ENCODE measurements around the gene NCOA3. TPM values are rescaled to one million over a fixed set of nuclear protein-coding genes. Genes with fewer than 3 reads are reported as not detected.

Gene NCOA3
- total RNA-seq, 2 experiments from 2014 or later = 58.1 to 66.4 TPM

GRCh38 chr20:47653869-47654268, 152.2 kb downstream of the NCOA3 start:
- Mint-ChIP-seq H3K27ac (no peak overlapping the region), H3K36me3 (peaks cover 15% of the 10 kb centered on the region), H3K9me3 (no peaks in the 10 kb centered on the region), H3K4me3 (no peak overlapping the region), H3K27me3 (no peaks in the 10 kb centered on the region), H3K4me1 (no peaks in the 10 kb centered on the region)
- no peak for DNase-seq

- H3K27ac Mint-ChIP-seq = no peak overlapping the region
- DNase-seq = no peak
- H3K27me3 Mint-ChIP-seq = no peaks in the 10 kb centered on the region
- H3K9me3 Mint-ChIP-seq = no peaks in the 10 kb centered on the region
- H3K4me1 Mint-ChIP-seq = no peaks in the 10 kb centered on the region
- peaks cover 12% of the 10 kb centered on the region for H3K36me3 Mint-ChIP-seq
- no peak overlapping the region for H3K4me3 Mint-ChIP-seq
Observed at GRCh38 chr20:47654370-47654769, 152.7 kb downstream of the NCOA3 start.

DNA sequence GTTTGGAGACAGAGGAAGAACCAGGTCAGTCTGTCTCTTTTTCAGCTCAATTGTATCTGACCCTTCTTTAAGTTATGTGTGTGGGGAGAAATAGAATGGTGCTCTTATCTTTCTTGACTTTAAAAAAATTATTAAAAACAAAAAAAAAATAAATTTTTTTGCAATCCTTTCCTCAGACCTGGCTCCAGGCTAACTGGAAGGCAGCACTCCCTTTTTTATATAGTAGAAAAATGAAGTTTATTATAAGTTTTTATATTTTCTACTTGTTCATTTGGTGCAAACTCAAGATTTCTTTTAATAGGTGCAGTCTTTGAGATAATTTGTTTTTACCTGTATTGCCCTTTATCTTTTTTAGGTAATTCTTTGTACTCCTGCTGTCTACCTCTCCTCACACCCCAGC, 153.9 kb downstream of the NCOA3 start:
- peaks cover 7% of the 10 kb centered on the region for H3K36me3 Mint-ChIP-seq
- no peak for DNase-seq
- no peaks in the 10 kb centered on the region for H3K27me3 Mint-ChIP-seq
- no peak overlapping the region for H3K27ac Mint-ChIP-seq
- H3K4me3 Mint-ChIP-seq = no peak overlapping the region
- no peaks in the 10 kb centered on the region for H3K9me3 Mint-ChIP-seq
- H3K4me1 Mint-ChIP-seq = no peaks in the 10 kb centered on the region

DNA sequence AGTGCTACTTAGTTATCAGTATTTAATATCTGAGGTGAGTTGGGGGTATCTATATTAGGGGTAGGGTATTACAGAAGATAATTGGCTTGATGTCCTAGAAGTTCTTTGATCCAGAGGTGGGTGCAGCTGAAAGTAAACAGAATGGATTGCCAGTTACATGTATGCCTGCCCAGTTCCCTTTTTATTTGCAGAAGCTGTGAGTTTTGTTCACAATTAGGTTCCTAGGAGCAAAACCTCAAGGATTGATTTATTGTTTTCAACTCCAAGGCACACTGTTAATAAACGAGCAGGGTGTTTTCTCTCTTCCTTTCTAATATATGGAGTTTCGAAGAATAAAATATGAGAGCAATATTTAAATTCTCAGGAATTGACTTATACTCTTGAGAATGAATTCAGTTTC, 154.6 kb downstream of the NCOA3 start:
- no peak for DNase-seq
- Mint-ChIP-seq H3K4me1 (no peaks in the 10 kb centered on the region), H3K9me3 (no peaks in the 10 kb centered on the region), H3K27ac (peak overlapping the region; percentile 42), H3K27me3 (no peaks in the 10 kb centered on the region), H3K4me3 (no peak overlapping the region), H3K36me3 (peaks cover 7% of the 10 kb centered on the region)

DNA sequence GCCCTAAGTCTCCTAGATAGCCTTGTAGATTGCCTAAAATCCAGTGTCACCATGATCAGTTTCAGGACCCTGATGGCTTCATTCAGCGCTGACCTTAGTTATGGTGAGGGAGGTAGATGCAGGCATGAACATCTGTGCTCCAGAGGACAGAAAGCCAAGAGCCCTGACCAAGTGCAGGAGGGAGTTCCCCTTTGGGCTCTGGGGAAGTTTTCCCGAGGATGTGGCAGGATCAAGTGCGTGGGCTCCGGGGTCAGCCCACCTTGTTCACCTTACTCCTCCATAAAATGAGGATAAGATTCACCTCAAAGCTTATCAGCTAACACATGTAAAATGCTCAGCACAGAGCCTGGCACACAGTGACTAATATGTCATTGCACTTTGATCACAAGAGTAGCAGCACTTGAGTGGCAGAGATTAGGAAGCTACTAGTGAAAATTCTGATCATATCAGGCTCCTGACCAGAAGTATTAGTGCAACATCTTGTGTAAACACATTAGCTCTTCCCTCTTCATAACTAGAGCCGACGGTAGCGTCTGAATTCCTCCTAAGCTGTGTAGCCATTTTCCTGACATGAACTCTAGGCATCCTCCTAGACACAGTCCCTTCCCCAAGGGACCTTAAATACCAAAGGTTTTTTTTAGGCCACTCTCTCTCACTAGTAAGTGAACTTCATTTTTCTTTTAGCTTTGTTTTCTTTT, 158.4 kb downstream of the NCOA3 start:
- Mint-ChIP-seq H3K4me3 (no peak overlapping the region), H3K27me3 (no peaks in the 10 kb centered on the region), H3K27ac (peak overlapping the region; percentile 27), H3K36me3 (peaks cover 2% of the 10 kb centered on the region), H3K4me1 (no peaks in the 10 kb centered on the region), H3K9me3 (no peaks in the 10 kb centered on the region)
- no peak for DNase-seq

DNA sequence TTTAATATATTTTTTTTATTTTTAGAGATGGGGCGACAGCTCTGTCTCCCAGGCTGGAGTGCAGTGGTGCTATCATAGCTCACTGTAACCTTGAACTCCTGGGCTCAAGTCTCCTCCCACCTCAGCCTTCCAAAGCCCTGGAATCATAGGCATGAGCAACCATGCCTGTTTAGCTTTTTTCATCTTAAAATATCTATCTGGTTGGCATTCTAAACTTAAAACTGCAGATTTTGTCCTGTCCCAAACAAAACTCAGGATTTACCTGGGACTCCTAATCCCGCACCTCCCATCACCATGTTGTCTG, 158.9 kb downstream of the NCOA3 start:
- Mint-ChIP-seq H3K4me3 (no peak overlapping the region), H3K27ac (peak overlapping the region; percentile 6), H3K36me3 (peaks cover 2% of the 10 kb centered on the region), H3K27me3 (no peaks in the 10 kb centered on the region), H3K4me1 (no peaks in the 10 kb centered on the region), H3K9me3 (no peaks in the 10 kb centered on the region)
- DNase-seq = no peak

DNA sequence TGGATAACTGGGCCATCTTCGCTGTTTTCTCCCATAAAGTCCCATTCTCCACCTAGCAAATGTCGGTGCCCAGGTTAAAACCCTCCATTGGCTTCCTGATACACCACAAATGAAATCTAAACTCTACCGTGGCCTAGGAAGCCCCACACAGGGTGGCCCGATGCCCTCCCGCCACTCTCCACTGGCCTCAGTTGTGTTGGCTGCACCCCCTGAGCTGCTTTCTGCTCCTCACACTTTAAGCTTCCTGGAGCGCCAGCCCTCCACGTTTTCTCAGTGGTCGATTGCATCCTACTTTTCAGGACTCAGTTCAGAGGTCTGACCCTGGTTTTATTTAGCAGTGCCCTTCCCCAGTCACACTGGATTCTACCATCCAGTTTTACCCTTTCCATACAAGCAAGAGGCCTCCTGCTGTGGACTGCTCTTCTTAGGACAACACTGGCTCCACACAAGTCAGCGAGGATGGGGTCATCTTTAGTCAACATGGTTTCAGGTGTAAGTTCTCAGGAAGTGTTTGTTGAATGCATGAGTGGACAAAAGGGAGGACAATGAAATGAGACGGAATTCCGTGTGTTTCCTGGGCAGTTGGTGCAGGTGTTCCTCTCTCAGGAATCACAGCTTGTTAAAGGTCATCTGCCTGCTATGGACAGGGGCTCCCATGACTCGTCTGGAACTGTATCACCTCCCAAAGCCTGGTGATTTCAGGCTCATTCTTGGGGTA, 159.5 kb downstream of the NCOA3 start:
- no peak overlapping the region for H3K4me3 Mint-ChIP-seq
- H3K27ac Mint-ChIP-seq = peak overlapping the region; percentile 6
- no peaks in the 10 kb centered on the region for H3K27me3 Mint-ChIP-seq

DNA sequence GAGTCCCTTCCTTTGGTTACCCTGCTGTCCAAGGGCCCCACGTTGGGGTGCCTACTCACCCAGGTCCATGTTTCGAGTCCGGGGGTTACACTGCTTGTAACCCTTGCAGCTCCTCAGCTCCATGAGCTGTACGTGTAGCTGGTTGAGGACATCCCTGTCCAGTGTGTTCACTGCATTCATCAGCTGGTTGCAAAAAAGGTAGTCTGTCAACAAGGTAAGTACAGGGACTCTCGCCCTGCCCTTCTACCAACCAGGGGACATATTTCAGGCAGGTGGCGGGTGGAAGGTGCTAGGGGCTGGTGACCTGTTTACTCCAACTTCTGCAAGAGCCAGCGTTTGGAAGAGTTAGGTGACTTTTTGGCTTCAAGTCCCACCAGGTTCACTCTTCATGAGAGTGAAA, 160.0 kb downstream of the NCOA3 start:
- Mint-ChIP-seq H3K36me3 (peaks cover 2% of the 10 kb centered on the region), H3K4me1 (no peaks in the 10 kb centered on the region), H3K9me3 (no peaks in the 10 kb centered on the region), H3K4me3 (no peak overlapping the region), H3K27ac (no peak overlapping the region), H3K27me3 (no peaks in the 10 kb centered on the region)
- DNase-seq = no peak

More for the DNA sequence above, 159.5 kb downstream of the NCOA3 start:
- H3K4me1 Mint-ChIP-seq = no peaks in the 10 kb centered on the region
- no peak for DNase-seq
- no peaks in the 10 kb centered on the region for H3K9me3 Mint-ChIP-seq
- peaks cover 2% of the 10 kb centered on the region for H3K36me3 Mint-ChIP-seq

- no peak for DNase-seq
- Mint-ChIP-seq H3K4me3 (no peak overlapping the region), H3K36me3 (peaks cover 2% of the 10 kb centered on the region)
Observed at GRCh38 chr20:47662483-47663353, 161.0 kb downstream of the NCOA3 start.

DNA sequence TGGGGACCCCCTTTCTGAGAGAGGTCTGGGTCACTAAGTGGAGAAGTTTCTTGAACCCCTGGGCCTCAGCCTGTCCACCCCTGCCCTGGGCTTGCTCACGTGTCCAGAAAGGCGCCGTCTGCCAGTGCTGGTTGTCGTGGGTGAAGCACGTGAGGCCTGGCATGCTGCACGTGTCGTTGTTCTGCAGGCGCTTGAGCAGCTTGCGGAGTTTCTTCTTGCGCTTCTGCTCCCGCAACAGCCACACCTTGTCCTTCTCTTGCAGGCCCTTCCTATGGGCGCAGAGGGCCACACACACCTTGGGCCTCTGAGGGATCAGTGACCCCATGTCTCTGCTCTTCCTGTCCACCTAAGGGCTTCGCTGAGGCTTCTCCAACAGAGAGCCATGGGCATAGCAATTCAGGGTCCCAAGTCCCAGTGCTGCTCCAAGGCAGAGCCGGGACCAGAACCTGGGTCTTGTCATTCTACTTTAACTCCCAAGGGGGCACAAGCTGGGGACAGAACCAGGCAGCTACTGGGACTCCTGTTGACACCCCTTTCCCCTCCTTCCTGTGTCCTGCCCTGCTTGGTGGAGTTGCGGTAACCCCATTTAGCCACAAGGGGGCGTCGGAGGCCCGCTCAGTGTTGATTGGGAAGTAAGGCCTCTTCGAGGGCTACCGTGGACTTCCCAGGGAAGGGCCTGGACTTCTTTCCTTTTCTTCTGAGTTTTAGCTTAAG, 161.8 kb downstream of the NCOA3 start:
- Mint-ChIP-seq H3K4me3 (no peak overlapping the region), H3K36me3 (no peaks in the 10 kb centered on the region), H3K27ac (no peak overlapping the region), H3K9me3 (no peaks in the 10 kb centered on the region), H3K27me3 (no peaks in the 10 kb centered on the region), H3K4me1 (no peaks in the 10 kb centered on the region)
- peak; percentile 67 for DNase-seq

More at GRCh38 chr20:47662483-47663353, 161.0 kb downstream of the NCOA3 start:
- no peak overlapping the region for H3K27ac Mint-ChIP-seq
- H3K27me3 Mint-ChIP-seq = no peaks in the 10 kb centered on the region
- no peaks in the 10 kb centered on the region for H3K4me1 Mint-ChIP-seq
- no peaks in the 10 kb centered on the region for H3K9me3 Mint-ChIP-seq

DNA sequence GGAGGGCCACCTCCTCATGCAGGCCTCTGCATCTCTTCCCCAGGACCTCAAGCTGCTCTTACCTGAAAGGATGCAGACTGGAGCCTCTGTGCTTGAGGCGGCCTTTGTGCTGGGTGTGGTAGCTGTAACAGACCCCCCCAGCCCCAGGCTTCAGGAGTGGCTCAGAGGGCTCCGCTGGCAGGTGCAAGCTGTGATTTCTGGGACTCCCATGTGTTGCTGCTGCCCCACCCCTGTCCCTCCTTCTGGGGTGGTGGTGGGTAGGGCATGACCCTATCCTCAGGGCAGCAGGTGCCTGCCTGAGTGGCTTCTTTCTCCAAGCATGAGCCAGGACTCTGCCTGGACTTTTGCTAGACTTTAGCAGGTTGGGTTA, 162.4 kb downstream of the NCOA3 start:
- no peaks in the 10 kb centered on the region for H3K9me3 Mint-ChIP-seq
- H3K4me1 Mint-ChIP-seq = no peaks in the 10 kb centered on the region
- H3K27ac Mint-ChIP-seq = no peak overlapping the region
- no peaks in the 10 kb centered on the region for H3K27me3 Mint-ChIP-seq
- no peaks in the 10 kb centered on the region for H3K36me3 Mint-ChIP-seq
- DNase-seq = no peak
- no peak overlapping the region for H3K4me3 Mint-ChIP-seq

DNA sequence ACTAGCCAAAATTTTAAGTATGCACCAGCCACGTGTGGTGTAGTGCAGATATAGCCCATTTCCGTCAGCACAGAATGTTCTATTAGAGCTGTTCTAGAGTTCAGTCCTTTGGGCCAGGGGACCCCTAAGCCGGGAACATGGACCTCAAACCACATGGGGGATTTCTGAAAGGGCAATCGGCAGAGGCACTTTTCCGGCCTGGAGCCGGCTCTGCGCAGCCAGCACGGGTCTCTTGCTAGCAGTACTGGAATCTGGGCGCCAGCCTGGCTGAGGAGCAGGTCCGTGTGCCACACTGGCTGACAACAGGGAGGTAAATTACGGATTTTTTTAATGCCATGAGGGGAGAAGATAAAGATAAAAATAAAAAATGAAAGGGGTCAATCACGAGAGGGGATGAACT, 163.1 kb downstream of the NCOA3 start:
- H3K27ac Mint-ChIP-seq = no peak overlapping the region
- no peak for DNase-seq
- no peaks in the 10 kb centered on the region for H3K4me1 Mint-ChIP-seq
- no peaks in the 10 kb centered on the region for H3K9me3 Mint-ChIP-seq
- H3K27me3 Mint-ChIP-seq = no peaks in the 10 kb centered on the region
- no peak overlapping the region for H3K4me3 Mint-ChIP-seq
- no peaks in the 10 kb centered on the region for H3K36me3 Mint-ChIP-seq

- no peaks in the 10 kb centered on the region for H3K27me3 Mint-ChIP-seq
- H3K27ac Mint-ChIP-seq = no peak overlapping the region
- no peaks in the 10 kb centered on the region for H3K4me1 Mint-ChIP-seq
- H3K9me3 Mint-ChIP-seq = no peaks in the 10 kb centered on the region
- no peaks in the 10 kb centered on the region for H3K36me3 Mint-ChIP-seq
- no peak overlapping the region for H3K4me3 Mint-ChIP-seq
- DNase-seq = no peak
Observed at GRCh38 chr20:47665221-47665991, 163.7 kb downstream of the NCOA3 start.

DNA sequence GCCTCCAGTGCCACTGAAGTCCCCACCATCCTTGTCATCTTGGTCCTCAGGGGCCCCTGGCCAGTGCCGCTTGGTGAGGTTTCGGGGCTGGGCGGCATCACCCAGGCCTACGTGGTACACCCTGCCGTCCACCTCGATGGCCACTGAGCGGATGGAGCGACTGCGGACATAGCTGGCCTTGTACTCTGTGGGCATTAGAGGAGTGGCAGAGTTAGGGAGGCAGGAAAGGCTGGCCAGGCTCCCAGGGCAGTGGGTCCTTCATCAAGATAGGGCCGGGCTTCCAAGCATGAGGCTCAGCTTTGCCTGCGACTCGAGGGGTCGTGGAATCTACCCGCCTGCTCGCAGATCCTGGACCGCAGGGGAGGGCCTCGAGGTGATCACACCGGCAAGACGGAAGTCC, 164.6 kb downstream of the NCOA3 start:
- Mint-ChIP-seq H3K27me3 (no peaks in the 10 kb centered on the region), H3K4me1 (no peaks in the 10 kb centered on the region), H3K27ac (no peak overlapping the region), H3K36me3 (no peaks in the 10 kb centered on the region), H3K4me3 (no peak overlapping the region), H3K9me3 (no peaks in the 10 kb centered on the region)
- DNase-seq = no peak

Data from activated naive CD8-positive, alpha-beta T cell treated with anti-CD3 and anti-CD28 coated beads for 36 hours (primary cell).